Measurements from ENCODE around the gene C22orf15. TPM values are rescaled to one million over a fixed set of nuclear protein-coding genes. Genes with fewer than 3 reads are reported as not detected.

Gene C22orf15
- total RNA-seq, 1 experiment from 2014 or later = 2.7 TPM

DNA sequence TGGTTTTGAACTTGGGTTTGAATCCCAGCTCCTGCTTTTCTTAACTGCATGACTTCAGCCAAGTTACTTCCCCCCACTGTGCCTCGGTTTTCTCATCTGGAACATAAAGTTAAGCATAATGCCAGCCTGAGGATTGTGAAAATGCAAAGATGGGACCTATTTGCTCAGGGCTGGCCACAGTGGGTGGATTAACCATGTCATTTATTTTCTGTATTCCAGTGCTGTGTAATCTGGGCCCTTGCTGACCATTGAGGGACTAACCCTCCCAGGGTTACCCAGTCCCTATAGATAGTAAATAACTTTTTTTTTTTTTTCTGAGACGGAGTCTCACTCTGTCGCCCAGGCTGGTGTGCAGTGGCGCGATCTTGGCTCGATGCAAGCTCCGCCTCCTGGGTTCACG is 7.1 kb upstream of the C22orf15 start:
- Mint-ChIP-seq H3K27me3 (ENCODE audit: low read depth) (peaks cover 3% of the 10 kb centered on the region), H3K9me3 (no peaks in the 10 kb centered on the region), H3K4me1 (peaks cover 17% of the 10 kb centered on the region), H3K4me3 (no peak overlapping the region), H3K27ac (no peak overlapping the region), H3K36me3 (no peaks in the 10 kb centered on the region)
- ATAC-seq (no peak), DNase-seq (ENCODE audit: low spot score) (no peak)
- no peak for TF ChIP-seq ZNF232 (CRISPR knock-in tag; IDR thresholded peaks at IDR 0.05)
- TF ChIP-seq, protein P1, sequence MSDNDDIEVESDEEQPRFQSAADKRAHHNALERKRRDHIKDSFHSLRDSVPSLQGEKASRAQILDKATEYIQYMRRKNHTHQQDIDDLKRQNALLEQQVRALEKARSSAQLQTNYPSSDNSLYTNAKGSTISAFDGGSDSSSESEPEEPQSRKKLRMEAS (CRISPR knock-in tag; IDR thresholded peaks at IDR 0.05) = no peak
- no peak for TF ChIP-seq FOXP4 (CRISPR knock-in tag; IDR thresholded peaks at IDR 0.05)
- TF ChIP-seq HMGA2 (CRISPR knock-in tag; IDR thresholded peaks at IDR 0.05) = no peak
- TF ChIP-seq KAT7 (CRISPR knock-in tag; IDR thresholded peaks at IDR 0.05; ENCODE audit: borderline replicate concordance) = no peak
- TF ChIP-seq AR (CRISPR knock-in tag; IDR thresholded peaks at IDR 0.05) = no peak
- TF ChIP-seq ATF1 (CRISPR knock-in tag; IDR thresholded peaks at IDR 0.05) = no peak
- no peak for TF ChIP-seq NFE2L1 (CRISPR knock-in tag; IDR thresholded peaks at IDR 0.05)
- no peak for TF ChIP-seq FOXJ3 (CRISPR knock-in tag; IDR thresholded peaks at IDR 0.05; ENCODE audit: borderline replicate concordance)
- no peak for TF ChIP-seq GRHL2 (CRISPR knock-in tag; IDR thresholded peaks at IDR 0.05; ENCODE audit: insufficient replicate concordance, severe bottlenecking)
- no peak for TF ChIP-seq ZNF396 (CRISPR knock-in tag; IDR thresholded peaks at IDR 0.05; ENCODE audit: borderline replicate concordance)
- TF ChIP-seq, protein P2, sequence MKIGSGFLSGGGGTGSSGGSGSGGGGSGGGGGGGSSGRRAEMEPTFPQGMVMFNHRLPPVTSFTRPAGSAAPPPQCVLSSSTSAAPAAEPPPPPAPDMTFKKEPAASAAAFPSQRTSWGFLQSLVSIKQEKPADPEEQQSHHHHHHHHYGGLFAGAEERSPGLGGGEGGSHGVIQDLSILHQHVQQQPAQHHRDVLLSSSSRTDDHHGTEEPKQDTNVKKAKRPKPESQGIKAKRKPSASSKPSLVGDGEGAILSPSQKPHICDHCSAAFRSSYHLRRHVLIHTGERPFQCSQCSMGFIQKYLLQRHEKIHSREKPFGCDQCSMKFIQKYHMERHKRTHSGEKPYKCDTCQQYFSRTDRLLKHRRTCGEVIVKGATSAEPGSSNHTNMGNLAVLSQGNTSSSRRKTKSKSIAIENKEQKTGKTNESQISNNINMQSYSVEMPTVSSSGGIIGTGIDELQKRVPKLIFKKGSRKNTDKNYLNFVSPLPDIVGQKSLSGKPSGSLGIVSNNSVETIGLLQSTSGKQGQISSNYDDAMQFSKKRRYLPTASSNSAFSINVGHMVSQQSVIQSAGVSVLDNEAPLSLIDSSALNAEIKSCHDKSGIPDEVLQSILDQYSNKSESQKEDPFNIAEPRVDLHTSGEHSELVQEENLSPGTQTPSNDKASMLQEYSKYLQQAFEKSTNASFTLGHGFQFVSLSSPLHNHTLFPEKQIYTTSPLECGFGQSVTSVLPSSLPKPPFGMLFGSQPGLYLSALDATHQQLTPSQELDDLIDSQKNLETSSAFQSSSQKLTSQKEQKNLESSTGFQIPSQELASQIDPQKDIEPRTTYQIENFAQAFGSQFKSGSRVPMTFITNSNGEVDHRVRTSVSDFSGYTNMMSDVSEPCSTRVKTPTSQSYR (CRISPR knock-in tag; IDR thresholded peaks at IDR 0.05) = no peak
- TF ChIP-seq NFYB (CRISPR knock-in tag; conservative IDR thresholded peaks at IDR 0.05; ENCODE audit: low read depth) = no peak
- TF ChIP-seq TEAD4 (CRISPR knock-in tag; IDR thresholded peaks at IDR 0.05) = no peak
- POLR2A ChIA-PET = interaction anchor here (0.6 kb wide), 1 partner anchor 239 kb away, joined by 5 read pairs; no protein-coding TSS in a partner anchor
- CTCF ChIA-PET = interaction anchor here (0.6 kb wide), 1 partner anchor 17 kb away, joined by 4 read pairs; no protein-coding TSS in a partner anchor

- Mint-ChIP-seq H3K27ac (peak overlapping the region; percentile 17; the same call in 1 of the 2 replicates), H3K4me1 (peaks cover 18% of the 10 kb centered on the region), H3K27me3 (ENCODE audit: low read depth) (peaks cover 5% of the 10 kb centered on the region), H3K36me3 (no peaks in the 10 kb centered on the region), H3K4me3 (no peak overlapping the region), H3K9me3 (no peaks in the 10 kb centered on the region)
- ATAC-seq (peak; percentile 42), DNase-seq (ENCODE audit: low spot score) (no peak)
- TF ChIP-seq, protein P3, sequence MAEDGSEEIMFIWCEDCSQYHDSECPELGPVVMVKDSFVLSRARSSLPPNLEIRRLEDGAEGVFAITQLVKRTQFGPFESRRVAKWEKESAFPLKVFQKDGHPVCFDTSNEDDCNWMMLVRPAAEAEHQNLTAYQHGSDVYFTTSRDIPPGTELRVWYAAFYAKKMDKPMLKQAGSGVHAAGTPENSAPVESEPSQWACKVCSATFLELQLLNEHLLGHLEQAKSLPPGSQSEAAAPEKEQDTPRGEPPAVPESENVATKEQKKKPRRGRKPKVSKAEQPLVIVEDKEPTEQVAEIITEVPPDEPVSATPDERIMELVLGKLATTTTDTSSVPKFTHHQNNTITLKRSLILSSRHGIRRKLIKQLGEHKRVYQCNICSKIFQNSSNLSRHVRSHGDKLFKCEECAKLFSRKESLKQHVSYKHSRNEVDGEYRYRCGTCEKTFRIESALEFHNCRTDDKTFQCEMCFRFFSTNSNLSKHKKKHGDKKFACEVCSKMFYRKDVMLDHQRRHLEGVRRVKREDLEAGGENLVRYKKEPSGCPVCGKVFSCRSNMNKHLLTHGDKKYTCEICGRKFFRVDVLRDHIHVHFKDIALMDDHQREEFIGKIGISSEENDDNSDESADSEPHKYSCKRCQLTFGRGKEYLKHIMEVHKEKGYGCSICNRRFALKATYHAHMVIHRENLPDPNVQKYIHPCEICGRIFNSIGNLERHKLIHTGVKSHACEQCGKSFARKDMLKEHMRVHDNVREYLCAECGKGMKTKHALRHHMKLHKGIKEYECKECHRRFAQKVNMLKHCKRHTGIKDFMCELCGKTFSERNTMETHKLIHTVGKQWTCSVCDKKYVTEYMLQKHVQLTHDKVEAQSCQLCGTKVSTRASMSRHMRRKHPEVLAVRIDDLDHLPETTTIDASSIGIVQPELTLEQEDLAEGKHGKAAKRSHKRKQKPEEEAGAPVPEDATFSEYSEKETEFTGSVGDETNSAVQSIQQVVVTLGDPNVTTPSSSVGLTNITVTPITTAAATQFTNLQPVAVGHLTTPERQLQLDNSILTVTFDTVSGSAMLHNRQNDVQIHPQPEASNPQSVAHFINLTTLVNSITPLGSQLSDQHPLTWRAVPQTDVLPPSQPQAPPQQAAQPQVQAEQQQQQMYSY (CRISPR knock-in tag; IDR thresholded peaks at IDR 0.05) = no peak
- TF ChIP-seq, protein P4, sequence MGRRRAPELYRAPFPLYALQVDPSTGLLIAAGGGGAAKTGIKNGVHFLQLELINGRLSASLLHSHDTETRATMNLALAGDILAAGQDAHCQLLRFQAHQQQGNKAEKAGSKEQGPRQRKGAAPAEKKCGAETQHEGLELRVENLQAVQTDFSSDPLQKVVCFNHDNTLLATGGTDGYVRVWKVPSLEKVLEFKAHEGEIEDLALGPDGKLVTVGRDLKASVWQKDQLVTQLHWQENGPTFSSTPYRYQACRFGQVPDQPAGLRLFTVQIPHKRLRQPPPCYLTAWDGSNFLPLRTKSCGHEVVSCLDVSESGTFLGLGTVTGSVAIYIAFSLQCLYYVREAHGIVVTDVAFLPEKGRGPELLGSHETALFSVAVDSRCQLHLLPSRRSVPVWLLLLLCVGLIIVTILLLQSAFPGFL (CRISPR knock-in tag; IDR thresholded peaks at IDR 0.05; ENCODE audit: borderline replicate concordance) = no peak
- POLR2A ChIA-PET = interaction anchor here (0.7 kb wide), 2 partner anchors 100 to 1859 kb away, joined by 3 read pairs; no protein-coding TSS in a partner anchor
- CTCF ChIA-PET = interaction anchor here (0.9 to 1.1 kb wide), 2 partner anchors 12 to 93 kb away, joined by 3 read pairs; no protein-coding TSS in a partner anchor
These were observed 5.9 kb upstream of the C22orf15 start for GRCh38 chr22:23756891-23757290.
